Adrenal gland (tissue), 5 donors: ENCODE measurements around the gene GSE1.

Source experiments
- POLR2A ChIP-seq, 2 donors: fragments of 450-650 bp; IDR thresholded peaks; one replicate each; pipeline ENCODE4 v1.6.1; 2017; ENCODE audit warnings: antibody characterized with exemption in 2 of 2, mild to moderate bottlenecking in 2 of 2, moderate library complexity in 1 of 2
- TF ChIP-seq, protein P1 (sequence below), 6 experiments: fragments of 450-650 bp in 4 of 6; fragments of 200-600 bp in 2 of 6; sonication (generic) in 1 of 6; IDR thresholded peaks; 1 replicate in 5 of 6; 2 replicates in 1 of 6; pipeline versions ENCODE4 v1.5.1 to v1.8.0; 2016 to 2021; ENCODE audit warnings: antibody characterized with exemption in 6 of 6, mild to moderate bottlenecking in 2 of 6, moderate library complexity in 1 of 6
- donor health status: DM: no; HTN: no; CAD: no.

GRCh38 chr16:85677383-85677967, 64.4 kb downstream of the GSE1 start:
- TF ChIP-seq, protein P1, sequence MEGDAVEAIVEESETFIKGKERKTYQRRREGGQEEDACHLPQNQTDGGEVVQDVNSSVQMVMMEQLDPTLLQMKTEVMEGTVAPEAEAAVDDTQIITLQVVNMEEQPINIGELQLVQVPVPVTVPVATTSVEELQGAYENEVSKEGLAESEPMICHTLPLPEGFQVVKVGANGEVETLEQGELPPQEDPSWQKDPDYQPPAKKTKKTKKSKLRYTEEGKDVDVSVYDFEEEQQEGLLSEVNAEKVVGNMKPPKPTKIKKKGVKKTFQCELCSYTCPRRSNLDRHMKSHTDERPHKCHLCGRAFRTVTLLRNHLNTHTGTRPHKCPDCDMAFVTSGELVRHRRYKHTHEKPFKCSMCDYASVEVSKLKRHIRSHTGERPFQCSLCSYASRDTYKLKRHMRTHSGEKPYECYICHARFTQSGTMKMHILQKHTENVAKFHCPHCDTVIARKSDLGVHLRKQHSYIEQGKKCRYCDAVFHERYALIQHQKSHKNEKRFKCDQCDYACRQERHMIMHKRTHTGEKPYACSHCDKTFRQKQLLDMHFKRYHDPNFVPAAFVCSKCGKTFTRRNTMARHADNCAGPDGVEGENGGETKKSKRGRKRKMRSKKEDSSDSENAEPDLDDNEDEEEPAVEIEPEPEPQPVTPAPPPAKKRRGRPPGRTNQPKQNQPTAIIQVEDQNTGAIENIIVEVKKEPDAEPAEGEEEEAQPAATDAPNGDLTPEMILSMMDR (IDR thresholded peaks at IDR 0.05) = no peak
- TF ChIP-seq POLR2A (IDR thresholded peaks at IDR 0.05) = no peak
